NOMO-1 (cell line): ENCODE results near the gene SH3GL3.

Experiments used
- DNase-seq, 2 experiments: peaks; one replicate each; lab custom pipeline; 2025; ENCODE audit not compliant: unreplicated experiment in 2 of 2; lab: John Stamatoyannopoulos, UW

The SH3GL3 gene, protein sequence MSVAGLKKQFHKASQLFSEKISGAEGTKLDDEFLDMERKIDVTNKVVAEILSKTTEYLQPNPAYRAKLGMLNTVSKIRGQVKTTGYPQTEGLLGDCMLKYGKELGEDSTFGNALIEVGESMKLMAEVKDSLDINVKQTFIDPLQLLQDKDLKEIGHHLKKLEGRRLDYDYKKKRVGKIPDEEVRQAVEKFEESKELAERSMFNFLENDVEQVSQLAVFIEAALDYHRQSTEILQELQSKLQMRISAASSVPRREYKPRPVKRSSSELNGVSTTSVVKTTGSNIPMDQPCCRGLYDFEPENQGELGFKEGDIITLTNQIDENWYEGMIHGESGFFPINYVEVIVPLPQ

DNA sequence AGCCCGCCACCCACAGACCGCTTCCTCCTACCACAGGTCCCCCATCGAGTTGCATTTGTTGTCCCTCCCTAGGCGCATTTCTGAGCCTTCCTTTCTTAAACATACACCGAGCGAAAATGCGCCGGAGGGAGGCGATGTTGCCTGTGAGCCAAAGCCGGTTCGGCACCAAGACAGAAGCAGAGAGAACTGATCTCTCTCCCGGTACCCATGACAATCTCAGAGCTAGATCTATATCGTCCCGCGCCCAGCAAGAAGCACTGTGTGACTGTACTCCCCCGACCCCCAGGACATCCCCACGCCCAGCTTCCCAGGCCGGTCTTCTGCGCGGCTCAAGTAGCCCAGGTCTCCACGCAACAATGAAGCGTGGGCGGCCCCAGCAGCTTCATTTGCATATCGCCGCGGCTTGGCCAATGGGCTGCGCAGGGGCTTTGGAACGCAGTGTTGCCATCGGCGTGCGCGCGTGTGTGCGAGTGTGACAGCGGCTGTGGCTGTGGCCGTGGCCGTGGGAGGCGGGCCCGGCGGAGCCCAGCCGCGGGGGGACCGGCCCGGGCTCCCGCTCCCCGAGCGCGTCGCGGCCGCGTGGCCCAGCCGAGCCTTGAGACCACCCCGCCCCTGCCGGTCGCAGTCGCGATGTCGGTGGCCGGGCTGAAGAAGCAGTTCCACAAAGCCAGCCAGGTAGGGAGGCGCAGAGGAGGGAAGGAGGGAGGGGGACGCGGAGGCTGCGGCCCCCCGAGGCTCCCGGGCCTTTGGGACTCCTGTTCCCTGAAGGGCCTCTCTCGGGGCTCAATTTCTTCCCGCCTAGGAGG lies at the start of gene SH3GL3:
Gene SH3GL3 (plus strand): TSS at position 438 of the 806 bp plus-strand sequence. CDS start 193 bp downstream, at position 631.
- DNase-seq, result peak; percentile 55 to 57

DNA sequence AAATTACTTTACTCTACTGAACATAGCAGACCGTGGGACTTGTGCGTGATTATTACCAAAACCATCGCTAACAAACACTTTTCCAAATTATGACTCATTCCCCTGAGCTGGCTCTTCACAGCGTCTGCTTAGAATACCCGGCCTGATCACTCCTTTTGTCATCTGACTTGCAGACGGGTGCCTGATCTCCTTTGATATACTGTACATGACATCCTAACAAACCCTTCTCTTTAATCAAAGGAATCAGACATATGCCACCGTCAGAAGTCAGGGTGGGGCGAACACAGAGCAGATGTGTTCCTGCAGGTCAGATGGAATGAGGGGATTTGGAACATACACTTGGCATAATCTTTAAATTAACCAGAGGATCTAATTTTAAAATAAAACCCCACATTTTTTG lies 48.5 kb upstream of the SH3GL3 start:
- no peak for DNase-seq

DNA sequence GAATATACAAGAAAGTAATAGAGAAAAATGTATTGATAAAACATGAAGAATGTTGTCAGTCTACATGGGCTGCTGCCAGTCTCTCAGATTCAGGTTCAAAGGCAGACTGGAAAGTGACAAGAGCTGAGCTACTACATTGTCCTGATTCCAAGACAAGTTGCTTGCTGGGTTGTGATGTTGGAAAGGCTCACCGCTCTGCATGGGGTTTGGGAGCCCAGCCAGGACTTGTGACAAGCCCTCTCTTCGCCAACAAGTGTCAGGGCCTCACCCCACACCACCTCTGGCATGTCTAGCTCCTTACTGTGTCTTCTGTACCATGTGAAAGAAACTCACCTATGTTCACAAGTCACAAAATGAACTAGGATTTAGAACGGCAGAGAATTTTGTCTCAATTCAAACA lies 43.0 kb upstream of the SH3GL3 start:
- no peak for DNase-seq

DNA sequence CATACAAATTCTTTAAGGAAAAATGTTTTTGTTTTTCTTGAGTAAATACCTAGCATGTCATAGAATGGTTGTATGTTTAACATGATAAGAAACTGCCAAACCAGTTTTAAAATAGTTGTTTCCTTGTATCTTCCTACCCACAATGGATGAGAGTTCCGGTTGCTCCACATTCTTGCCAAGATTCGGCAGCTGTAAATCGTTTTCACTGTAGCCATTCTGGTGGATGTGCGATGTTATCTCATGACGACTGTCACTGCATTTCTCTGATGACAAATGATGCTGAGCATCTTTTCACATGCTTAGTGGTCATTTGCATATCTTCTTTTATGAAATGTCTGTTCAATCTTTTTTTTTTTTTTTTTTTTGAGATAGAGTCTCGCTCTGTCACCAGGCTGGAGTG lies 36.6 kb upstream of the SH3GL3 start:
- DNase-seq, result no peak

DNA sequence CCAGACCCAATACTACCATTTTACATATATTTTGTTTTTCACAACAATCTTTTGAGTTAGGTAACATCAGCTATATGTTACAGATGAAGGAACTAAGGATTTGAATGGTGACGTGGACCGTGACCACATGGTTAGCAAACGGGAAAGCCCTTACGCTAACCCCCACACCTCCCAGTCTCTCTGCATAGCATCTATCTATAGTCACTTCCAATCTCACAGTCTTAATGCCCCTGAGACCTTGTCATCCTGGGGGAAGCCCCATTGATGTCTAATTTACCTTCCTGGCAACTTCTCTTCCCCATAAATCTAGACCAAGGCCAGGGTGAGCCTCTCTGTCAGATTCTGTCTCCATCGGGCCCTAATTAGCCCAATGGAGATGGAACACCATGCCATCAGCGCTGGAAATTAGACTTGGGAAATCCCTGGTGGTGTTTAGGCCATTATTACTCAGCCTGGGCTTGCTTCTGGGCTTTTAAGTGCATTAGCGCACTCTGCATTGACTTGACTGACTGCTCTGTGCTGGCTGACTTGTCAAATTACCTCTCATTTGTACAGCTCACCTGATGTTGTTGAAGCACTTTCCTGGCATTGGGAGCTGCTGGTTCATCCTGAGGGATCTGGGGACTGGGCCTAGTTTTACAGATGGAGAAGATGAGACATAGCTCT lies 34.0 kb upstream of the SH3GL3 start:
- no peak for DNase-seq

DNA sequence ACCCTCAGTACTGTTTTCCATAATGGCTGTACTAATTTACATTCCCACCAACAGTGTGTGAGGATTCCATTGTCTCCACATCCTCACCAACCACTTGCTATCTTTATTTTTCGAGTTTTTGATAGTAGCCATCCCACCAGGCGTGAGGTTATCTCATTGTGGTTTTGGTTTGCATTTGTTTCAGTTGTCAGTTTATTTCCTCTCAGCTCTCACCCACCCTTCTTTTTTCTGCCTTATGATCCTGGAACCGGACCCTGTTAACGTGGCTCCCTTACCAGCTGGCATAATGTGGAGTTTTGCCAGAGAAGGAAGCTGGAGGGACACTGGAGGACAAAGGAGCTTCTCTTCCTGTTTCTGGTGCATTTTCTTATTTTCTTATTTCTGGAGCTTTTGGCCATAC lies 25.1 kb upstream of the SH3GL3 start:
- DNase-seq, result no peak

DNA sequence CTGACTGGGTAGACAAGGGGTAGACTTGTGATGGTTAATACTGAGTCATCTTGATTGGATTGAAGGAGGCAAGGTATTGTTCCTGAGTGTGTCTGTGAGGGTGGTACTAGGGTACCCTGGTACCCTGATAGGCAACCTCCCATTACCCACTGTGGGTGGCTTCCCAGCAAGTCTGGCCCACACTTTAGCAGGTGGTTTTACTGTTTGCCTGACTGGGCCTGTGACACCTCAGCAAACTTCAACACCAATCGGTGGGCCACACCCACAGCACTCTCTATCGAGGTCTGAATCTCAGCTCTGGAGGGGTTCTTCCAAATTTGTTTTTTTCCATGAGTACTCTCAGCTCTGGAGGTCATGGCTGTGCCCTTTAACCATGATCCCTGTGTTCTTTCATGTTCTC lies 24.6 kb upstream of the SH3GL3 start:
- DNase-seq, result no peak

DNA sequence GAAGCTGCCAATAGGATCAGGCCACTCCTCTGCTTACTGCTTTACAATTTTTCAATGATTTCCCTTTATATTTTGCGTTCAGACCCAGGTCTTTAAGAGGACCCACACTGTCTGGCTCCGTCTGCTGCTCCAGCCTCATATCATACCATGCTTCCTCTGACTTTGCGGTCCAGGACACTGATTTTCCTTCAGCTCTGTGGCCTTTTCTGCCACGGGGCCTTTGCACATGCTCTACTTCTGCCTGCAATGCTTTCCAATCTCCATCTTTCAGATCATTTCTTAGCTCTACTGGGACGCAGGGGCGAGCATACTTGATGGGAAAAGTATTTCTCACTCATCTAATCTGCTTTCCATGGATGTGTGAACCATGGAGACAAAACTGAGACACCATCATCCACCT lies 23.0 kb upstream of the SH3GL3 start:
- DNase-seq, result no peak

DNA sequence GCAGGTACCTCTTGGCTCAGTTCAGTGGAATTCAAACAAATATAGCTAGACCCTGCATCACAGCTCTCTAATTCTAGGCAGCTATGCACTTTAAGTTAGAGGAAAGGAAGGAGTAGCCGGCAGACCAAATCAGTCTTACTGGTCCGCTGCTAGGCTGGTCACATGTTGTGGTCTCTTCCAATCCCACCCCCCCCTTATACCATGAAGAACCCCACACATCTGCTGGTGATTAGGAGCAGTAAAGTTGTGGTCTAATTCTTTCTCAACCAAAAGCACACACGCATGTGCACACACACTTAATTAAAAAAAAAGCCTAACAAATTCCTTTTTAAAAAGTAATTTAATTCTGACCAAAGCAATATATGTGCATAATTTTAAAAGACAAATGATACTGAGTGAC lies 16.7 kb upstream of the SH3GL3 start:
- no peak for DNase-seq

DNA sequence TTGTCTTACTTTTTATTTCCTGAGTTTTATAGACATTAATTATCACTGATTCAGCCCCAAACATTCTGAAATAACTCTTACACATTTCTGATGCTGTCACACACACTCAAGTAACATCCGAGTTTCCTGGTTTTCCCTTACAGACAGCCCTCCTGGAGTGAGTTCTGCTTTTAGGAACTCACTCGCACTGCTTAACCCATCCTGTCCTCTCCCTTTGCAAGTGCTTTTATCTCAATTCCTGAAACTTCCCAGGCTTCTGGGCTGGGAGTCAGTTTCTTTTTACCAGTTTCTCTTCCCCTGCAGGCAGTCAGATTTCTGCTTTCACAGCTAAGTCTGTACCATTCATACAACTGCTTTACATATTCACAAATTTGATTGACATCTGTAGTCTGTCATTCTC lies 15.6 kb upstream of the SH3GL3 start:
- no peak for DNase-seq

DNA sequence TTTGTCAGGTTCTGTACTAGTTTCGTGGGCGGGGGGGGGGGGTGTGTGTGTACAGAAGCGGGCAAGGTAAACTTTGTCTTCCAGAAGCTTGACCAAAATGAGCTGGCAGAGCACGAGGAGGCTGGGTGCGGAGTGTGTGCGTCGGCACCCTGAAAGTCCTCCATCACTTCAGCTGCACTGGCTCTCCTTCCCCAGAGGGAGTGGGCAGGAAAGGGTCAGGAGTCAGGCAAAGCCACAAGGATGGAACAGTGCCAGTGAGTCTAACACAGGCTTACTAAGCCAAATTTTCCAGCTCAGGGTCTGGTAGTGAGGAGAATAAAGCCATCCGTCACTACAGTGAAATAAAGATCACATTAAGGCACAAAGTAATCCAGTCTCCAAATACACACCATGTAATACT lies 11.9 kb upstream of the SH3GL3 start:
- DNase-seq, result no peak

DNA sequence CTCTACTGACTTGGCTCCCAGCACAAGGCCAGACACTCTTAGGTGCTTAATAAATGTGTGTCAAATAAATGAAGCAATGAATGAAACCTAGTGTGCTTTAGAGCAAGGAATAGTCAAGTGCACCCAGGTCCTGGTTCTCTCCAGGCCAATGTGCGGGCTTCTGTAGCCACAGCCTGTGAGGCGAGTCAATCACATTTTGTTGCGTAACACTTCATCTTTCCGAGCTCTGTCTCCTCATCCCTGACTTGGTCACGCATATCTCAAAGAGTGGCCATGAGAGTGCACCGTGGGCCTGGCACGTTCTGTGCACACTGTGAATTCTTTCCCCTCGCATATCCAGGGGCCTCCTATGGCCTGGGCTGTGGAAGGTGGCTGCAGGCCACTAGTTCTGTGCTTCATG lies 11.4 kb upstream of the SH3GL3 start:
- DNase-seq, result no peak

DNA sequence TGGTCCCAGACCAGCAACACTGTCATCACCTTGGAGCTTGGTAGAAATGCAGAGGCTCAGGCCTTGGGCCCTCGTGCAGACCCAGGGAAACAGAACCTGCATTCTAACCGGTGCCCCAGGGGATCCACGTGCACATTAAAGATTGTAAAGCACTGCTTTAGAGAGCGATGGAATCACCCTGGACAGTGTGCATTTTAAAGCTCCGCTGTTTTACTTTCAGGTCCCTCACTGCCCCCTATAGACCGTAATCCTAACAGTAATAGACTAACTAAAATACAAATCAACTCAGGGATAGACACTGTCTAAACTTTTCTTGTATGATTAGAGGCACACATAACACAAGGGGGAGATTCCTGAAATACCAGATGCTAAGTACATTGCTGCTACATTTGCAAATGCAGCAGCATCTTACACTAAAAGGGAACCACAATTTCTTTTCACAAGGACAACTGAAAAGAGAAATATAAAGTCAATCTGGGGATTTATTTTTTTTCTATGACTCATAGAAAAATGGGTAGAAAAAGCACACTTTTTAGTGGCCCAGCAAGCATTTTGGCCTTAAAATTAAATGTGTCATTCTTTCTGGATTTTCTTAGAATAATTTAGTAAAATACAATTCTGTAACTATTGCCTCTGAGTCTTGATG lies 10.5 kb upstream of the SH3GL3 start:
- DNase-seq, result peak; percentile 13 to 28

DNA sequence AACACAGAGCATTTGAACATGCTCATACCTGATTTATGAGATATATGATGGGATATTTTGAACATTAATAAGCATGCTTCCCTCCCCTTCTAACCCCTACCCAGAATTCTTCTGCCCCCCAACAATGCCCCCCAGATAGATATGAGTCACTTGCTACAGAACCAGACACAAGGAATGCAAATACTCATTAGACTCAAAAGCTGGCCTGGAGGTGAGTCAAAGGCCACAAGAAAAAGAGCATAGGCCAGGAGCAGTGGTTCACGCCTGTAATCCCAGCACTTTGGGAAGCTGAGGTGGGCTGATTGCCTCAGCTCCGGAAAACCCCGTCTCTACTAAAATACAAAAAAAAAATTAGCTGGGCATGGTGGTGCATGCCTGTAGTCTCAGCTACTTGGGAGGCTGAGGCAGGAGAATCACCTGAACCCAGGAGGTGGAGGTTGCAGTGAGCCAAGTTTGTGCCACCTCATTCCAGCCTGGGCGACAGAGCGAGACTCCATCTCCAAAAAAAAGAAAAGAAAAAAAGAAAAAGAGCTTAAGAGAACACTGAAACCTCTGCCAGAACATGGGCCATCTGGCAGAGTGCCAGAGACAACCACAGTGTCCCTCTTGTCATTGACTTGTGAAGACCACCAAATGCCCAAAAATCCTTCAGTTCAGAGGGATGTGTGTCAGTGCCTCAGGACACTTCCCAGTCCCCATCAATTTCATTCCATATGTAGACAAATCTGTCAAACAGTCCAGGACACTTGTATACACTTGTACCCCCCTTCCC lies 3.9 kb upstream of the SH3GL3 start:
- no peak for DNase-seq

DNA sequence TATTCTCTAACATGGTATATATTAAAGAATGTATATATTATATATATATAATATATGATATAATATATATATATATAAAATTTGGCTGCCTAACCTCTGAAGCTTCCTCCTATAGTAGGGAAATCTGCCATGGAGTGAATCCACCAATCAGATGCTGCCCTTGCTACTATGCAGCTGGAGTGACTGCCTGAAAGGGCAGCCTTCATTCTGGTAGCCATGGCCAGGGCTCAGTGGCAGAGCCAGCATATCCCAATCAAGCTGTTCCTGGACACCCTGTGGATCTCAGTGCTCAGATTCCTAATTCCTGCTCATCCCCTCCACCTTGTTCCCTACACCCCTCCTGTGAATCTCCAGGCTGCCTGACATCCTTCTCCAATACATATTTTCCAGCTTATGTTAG lies 2.2 kb upstream of the SH3GL3 start:
- DNase-seq, result no peak

DNA sequence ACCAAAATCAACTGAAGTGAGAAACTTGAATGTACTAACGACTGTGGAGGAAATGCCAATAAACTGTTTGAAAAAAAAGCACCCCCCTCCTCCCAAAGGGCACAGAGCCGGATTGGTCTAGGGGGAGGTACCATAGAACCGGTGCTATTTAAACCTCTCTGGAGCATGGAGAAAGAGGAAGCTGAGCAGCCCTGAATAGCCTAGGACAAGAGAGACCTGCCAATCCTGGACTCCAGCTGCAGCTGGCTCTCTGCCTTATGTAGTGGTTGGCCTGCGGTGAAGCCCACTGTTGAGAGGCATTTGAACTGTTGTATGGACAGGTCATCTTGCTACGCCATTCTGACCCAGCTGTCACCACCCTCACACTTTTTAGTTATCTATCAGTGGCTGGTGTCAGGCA lies 1.5 kb upstream of the SH3GL3 start:
- no peak for DNase-seq

DNA sequence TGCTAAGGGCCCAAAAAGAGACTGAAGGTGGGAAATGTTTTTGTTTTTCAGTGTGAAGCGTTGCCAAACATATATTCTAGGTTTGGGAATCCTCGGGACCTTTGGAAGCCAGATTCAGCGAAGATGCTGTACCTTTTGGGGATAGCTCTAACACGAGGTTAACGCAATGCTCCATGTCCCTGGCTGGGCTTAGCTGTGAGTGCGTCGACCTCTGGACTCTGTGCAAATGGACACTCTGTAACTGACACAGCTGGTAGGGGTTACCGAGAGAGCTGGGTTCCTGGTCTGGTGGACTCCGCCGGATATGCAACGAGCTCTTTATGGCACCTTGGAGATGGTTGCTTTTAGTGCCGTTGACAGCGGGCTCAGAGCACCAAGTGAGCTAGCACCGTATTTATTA lies 724 bp upstream of the SH3GL3 start:
- DNase-seq, result no peak

DNA sequence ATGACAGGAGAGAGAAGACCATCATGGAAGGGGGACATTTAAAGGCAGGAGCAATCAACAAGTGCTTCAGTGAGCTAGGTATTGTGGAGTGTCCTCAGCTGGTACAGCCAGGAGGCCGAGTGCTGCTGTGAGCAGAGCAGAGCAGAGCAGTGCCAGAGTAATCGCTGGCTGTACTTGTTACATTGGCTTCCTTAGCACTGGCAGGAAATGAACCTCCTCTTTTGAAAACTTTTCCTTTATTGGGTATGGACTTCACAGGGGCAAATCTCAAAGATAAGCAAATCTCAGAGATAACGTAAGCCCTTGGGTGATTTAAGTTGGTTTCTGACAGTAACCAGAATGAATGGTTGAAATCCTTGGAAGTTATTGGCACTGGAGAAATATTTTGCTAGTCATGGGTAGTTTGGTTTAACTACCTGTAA lies 2.1 kb downstream of the SH3GL3 start:
- DNase-seq, result no peak

DNA sequence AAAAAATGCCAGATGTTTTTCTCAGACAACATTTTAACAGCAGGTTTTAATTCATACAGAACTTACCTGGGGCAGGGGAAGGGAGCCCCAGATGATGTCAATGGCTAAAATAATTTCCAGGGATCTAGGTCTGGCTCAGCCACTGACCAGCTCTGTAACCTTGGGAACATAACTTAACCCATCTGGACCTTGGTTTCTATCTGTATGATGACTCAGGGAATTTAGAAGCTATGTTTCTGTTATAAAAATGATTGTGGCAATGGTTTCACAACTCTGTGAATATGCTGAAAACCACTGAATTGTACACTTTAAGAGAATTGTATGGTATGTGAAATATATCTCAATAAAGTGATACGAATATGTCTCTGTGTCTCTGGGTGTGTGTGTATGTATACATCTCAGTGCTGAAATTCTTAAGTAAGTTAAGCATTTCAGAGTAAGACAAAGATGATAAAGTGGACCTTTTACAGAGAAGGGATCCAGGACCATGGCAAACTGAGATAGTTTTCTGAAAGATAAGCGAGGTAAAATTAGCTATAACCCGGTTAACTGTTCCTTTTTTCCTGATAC lies 2.9 kb downstream of the SH3GL3 start:
- no peak for DNase-seq

DNA sequence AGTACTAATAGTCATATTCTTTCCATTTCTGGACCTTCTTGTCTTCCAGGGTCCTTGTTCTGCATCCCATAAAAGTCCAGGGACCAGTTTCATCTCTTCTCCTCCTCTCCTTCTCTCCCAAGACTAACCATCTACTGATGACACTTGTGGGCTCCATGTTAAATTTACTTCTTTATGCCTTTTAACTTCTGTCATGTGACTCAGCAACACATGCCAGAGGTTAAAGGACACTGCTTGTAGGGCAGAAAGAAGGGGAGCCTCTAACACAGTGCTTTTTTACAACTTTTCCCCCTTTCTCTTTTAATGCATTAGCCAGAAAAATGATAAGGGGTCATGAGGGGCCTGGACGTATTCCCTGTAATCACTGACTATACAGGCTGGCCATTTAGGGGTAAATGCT lies 10.0 kb downstream of the SH3GL3 start:
- no peak for DNase-seq
